ENCODE data around the gene SPG21. TPM values are rescaled to one million over a fixed set of nuclear protein-coding genes. Genes with fewer than 3 reads are reported as not detected.

The SPG21 gene
- total RNA-seq, 1 experiment from 2014 or later = 111 TPM

DNA sequence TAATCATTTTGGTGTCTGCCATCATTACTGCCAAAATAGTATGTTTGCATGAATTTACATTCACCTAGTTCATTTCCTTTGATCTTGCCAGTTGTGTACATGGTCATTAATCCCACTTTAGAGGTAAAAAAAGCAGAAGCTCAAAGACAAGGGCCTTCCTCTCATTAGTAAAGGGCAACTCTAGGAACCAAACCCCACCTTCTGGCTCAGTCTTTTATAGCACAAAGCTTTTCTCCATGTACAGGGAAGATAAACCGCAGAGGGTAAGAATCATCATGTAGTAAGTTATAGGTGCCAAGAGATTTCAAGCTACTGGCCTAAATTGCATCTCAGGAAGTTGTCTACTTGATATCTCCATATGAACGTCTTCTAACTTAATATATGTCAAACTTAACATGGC lies 19.3 kb upstream of the SPG21 start:
- no peak overlapping the region for H2AFZ ChIP-seq (ENCODE audit: low read length)
- H3K36me3 ChIP-seq (ENCODE audit: insufficient read depth, low read length) = peaks cover 31% of the 10 kb centered on the region
- no peaks in the 10 kb centered on the region for H3K9me2 ChIP-seq (replicated peaks; ENCODE audit: insufficient read depth, low read length)
- H4K20me1 ChIP-seq (ENCODE audit: insufficient read depth, low read depth, low read length) = no peaks in the 10 kb centered on the region
- H3K4me3 ChIP-seq (ENCODE audit: low read length) = no peak overlapping the region
- no peaks in the 10 kb centered on the region for H3K79me2 ChIP-seq (ENCODE audit: low read length)
- H3K9me3 ChIP-seq (ENCODE audit: low read length) = peaks cover 4% of the 10 kb centered on the region; the same call in 1 of the 2 replicates
- DNase-seq = peak; percentile 67
- H3K27ac ChIP-seq (ENCODE audit: low read length) = no peak overlapping the region
- H3K9ac ChIP-seq (ENCODE audit: low read length) = no peak overlapping the region
- H3K4me1 ChIP-seq (ENCODE audit: low read length) = 0 out of 2 replicates have a peak, but pooled peaks cover 3% of the 10 kb centered on the region
- no peaks in the 10 kb centered on the region for H3K27me3 ChIP-seq (ENCODE audit: low read length)
- H3K4me2 ChIP-seq (ENCODE audit: low read depth, low read length, poor library complexity, severe bottlenecking) = no peak overlapping the region

DNA sequence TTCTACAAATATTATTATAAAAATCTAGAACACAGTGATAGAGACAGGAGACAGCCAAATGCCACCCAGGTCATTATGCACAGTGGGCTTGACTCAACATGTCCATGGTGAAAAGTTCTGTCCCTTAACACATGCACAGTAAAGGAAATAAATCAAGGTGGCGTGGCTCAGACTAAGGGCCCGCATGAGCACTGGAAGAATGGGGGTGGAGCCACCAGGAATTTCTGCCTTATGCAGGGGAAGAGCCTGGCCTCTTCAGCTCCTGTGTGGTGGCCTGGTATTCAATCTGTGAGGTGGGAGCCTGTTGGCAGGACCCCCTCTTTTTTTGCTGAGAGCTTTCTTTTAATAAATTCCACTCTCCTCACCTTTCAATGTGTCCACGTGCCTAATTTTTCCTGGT lies 17.2 kb upstream of the SPG21 start:
- no peaks in the 10 kb centered on the region for H4K20me1 ChIP-seq (ENCODE audit: insufficient read depth, low read depth, low read length)
- H3K9ac ChIP-seq (ENCODE audit: low read length) = no peak overlapping the region
- no peak overlapping the region for H3K4me3 ChIP-seq (ENCODE audit: low read length)
- DNase-seq = no peak
- H2AFZ ChIP-seq (ENCODE audit: low read length) = no peak overlapping the region
- H3K27me3 ChIP-seq (ENCODE audit: low read length) = no peaks in the 10 kb centered on the region
- 0 out of 2 replicates have a peak, but pooled peaks cover 3% of the 10 kb centered on the region for H3K4me1 ChIP-seq (ENCODE audit: low read length)
- peaks cover 16% of the 10 kb centered on the region; the same call in 1 of the 2 replicates for H3K36me3 ChIP-seq (ENCODE audit: insufficient read depth, low read length)
- H3K79me2 ChIP-seq (ENCODE audit: low read length) = no peaks in the 10 kb centered on the region
- H3K9me2 ChIP-seq (replicated peaks; ENCODE audit: insufficient read depth, low read length) = no peaks in the 10 kb centered on the region
- H3K9me3 ChIP-seq (ENCODE audit: low read length) = no peaks in the 10 kb centered on the region
- no peak overlapping the region for H3K4me2 ChIP-seq (ENCODE audit: low read depth, low read length, poor library complexity, severe bottlenecking)
- H3K27ac ChIP-seq (ENCODE audit: low read length) = no peak overlapping the region

DNA sequence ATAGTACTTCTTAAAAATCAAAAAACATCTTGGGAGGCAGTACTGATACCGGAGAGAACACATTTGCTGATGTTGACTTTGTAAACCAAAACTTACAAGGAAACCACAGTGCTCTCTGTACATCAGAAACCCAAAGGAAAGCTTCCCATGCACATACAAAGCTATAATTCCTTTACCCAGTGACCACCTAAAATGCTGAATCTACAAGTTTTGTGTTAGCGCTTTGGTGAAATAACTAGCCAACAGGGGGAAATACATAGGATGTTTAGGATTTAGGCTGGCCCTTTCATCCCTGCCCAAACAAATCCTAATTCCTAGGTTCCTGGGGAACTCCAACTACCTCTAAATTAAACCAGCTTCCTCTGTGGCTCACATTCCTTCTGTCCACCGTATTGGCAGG lies 15.3 kb upstream of the SPG21 start:
- no peak overlapping the region for H3K9ac ChIP-seq (ENCODE audit: low read length)
- no peaks in the 10 kb centered on the region for H4K20me1 ChIP-seq (ENCODE audit: insufficient read depth, low read depth, low read length)
- H3K9me3 ChIP-seq (ENCODE audit: low read length) = no peaks in the 10 kb centered on the region
- H3K79me2 ChIP-seq (ENCODE audit: low read length) = no peaks in the 10 kb centered on the region
- H3K9me2 ChIP-seq (replicated peaks; ENCODE audit: insufficient read depth, low read length) = no peaks in the 10 kb centered on the region
- peaks cover 9% of the 10 kb centered on the region; the same call in 1 of the 2 replicates for H3K36me3 ChIP-seq (ENCODE audit: insufficient read depth, low read length)
- no peak overlapping the region for H3K4me2 ChIP-seq (ENCODE audit: low read depth, low read length, poor library complexity, severe bottlenecking)
- H3K27me3 ChIP-seq (ENCODE audit: low read length) = no peaks in the 10 kb centered on the region
- no peaks in the 10 kb centered on the region for H3K4me1 ChIP-seq (ENCODE audit: low read length)
- no peak for DNase-seq
- H3K27ac ChIP-seq (ENCODE audit: low read length) = no peak overlapping the region
- no peak overlapping the region for H3K4me3 ChIP-seq (ENCODE audit: low read length)
- H2AFZ ChIP-seq (ENCODE audit: low read length) = no peak overlapping the region

DNA sequence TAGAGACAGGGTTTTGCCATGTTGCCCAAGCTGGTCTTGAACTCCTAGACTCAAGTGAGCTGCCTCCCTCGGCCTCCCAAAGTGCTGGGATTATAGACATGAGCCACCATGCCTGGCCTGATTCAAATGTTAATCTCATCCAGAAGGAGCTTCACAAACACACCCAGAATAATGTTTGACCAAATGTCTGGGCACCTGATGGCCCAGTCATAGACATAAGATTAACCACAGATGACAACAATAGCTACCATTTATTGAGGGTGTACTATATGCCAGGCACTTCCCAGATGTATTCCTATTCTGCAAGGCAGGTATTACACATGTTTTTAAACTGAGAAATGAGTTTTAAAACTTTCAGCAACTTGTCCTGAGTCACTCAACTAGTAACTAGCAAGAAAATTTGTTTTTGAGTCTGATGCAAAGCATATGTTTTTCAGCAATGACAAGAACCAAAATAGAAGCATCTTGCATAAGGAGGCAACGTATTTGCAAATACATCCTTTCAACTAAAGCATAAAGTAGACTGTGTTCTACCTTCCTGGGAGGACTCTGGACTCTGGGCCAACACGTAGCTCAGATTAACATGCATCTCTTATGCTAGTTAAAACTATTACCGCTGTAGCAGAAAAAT lies 8.1 kb upstream of the SPG21 start:
- H3K9ac ChIP-seq (ENCODE audit: low read length) = no peak overlapping the region
- no peak for DNase-seq
- H3K27ac ChIP-seq (ENCODE audit: low read length) = no peak overlapping the region
- H3K36me3 ChIP-seq (ENCODE audit: insufficient read depth, low read length) = no peaks in the 10 kb centered on the region
- no peaks in the 10 kb centered on the region for H3K27me3 ChIP-seq (ENCODE audit: low read length)
- no peak overlapping the region for H3K4me3 ChIP-seq (ENCODE audit: low read length)
- H2AFZ ChIP-seq (ENCODE audit: low read length) = no peak overlapping the region
- H3K9me2 ChIP-seq (replicated peaks; ENCODE audit: insufficient read depth, low read length) = no peaks in the 10 kb centered on the region
- H3K4me2 ChIP-seq (ENCODE audit: low read depth, low read length, poor library complexity, severe bottlenecking) = no peak overlapping the region
- H3K79me2 ChIP-seq (ENCODE audit: low read length) = no peaks in the 10 kb centered on the region
- no peaks in the 10 kb centered on the region for H4K20me1 ChIP-seq (ENCODE audit: insufficient read depth, low read depth, low read length)
- no peaks in the 10 kb centered on the region for H3K9me3 ChIP-seq (ENCODE audit: low read length)
- no peaks in the 10 kb centered on the region for H3K4me1 ChIP-seq (ENCODE audit: low read length)

DNA sequence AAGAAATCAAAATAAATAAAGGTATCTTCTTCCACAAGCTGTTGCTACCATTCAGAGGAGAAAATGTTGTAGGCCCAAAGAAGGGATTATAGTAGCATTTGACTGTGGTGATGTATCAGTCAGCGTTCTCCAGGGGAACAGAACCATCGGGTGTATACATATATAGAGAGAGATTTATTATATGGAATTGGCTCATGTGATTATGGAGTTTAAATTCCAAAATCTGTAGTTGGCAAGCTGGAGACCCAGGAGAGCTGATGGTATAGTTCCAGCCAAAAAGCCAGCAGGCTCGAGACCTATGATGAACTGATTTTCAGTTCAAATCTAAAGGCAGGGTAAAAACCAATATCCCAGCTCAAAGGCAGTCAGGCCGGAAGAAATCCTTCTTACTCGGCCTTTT lies 7.4 kb upstream of the SPG21 start:
- Histone ChIP-seq H3K4me2 (ENCODE audit: low read depth, low read length, poor library complexity, severe bottlenecking) (no peak overlapping the region), H3K27ac (ENCODE audit: low read length) (no peak overlapping the region), H3K9me2 (replicated peaks; ENCODE audit: insufficient read depth, low read length) (no peaks in the 10 kb centered on the region), H3K4me1 (ENCODE audit: low read length) (no peaks in the 10 kb centered on the region), H2AFZ (ENCODE audit: low read length) (no peak overlapping the region), H3K4me3 (ENCODE audit: low read length) (no peak overlapping the region), H3K36me3 (ENCODE audit: insufficient read depth, low read length) (no peaks in the 10 kb centered on the region), H3K79me2 (ENCODE audit: low read length) (no peaks in the 10 kb centered on the region), H3K9me3 (ENCODE audit: low read length) (no peaks in the 10 kb centered on the region), H4K20me1 (ENCODE audit: insufficient read depth, low read depth, low read length) (no peaks in the 10 kb centered on the region), H3K9ac (ENCODE audit: low read length) (no peak overlapping the region), H3K27me3 (ENCODE audit: low read length) (no peaks in the 10 kb centered on the region)
- no peak for DNase-seq

DNA sequence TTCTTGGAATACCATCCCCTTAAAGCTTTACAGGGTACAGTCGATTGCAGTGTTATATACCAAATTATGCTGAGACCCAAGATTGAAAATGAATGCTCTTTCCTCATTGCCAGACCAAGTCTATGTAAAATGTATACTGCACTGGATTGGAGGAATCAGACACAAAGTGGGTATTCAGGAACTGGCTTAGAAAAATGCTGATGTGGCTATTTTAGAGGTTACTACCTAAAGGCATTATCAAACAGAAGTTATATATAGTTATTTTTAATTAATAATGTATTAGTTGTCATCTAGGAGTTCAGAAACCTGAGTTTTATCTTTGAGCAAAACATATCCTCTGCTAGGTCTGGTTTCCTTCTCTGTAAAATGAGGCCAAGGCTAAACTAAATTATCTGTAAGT lies 3.6 kb upstream of the SPG21 start:
- Histone ChIP-seq H4K20me1 (ENCODE audit: insufficient read depth, low read depth, low read length) (no peaks in the 10 kb centered on the region), H2AFZ (ENCODE audit: low read length) (no peak overlapping the region)

DNA sequence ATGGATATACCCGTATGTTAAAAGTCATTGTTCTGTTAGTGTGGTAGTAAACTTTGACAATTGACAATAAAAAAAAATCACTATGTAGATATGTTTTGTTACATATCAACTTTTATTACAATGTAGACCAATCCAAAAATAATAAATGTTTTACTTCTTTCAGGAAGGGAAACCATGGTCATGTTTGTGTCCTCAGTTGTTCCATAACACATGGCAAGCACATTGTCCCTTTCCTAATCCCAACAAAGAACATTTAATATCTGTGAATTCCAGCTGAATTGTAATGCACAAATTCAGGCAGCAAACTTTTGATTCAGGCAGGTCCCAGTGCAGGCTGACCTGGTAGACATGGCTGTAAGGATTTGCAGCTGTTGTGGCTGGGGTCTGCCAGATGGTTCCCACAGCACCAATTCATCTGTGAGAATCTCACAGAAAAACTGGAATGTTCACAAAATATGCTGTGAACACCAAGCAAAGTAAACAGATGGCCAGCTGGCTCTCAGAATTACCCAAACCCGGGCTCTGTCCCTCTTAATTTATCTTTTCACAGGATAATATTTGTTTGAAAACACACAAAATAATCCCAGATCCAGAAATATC lies 1.9 kb upstream of the SPG21 start:
- no peak for DNase-seq
- no peak overlapping the region for H3K4me2 ChIP-seq (ENCODE audit: low read depth, low read length, poor library complexity, severe bottlenecking)
- no peaks in the 10 kb centered on the region for H3K9me2 ChIP-seq (replicated peaks; ENCODE audit: insufficient read depth, low read length)
- H3K36me3 ChIP-seq (ENCODE audit: insufficient read depth, low read length) = peaks cover 7% of the 10 kb centered on the region; the same call in 1 of the 2 replicates
- no peaks in the 10 kb centered on the region for H3K9me3 ChIP-seq (ENCODE audit: low read length)
- no peak overlapping the region for H3K27ac ChIP-seq (ENCODE audit: low read length)
- no peaks in the 10 kb centered on the region for H3K27me3 ChIP-seq (ENCODE audit: low read length)
- H3K9ac ChIP-seq (ENCODE audit: low read length) = no peak overlapping the region
- peaks cover 25% of the 10 kb centered on the region for H3K4me1 ChIP-seq (ENCODE audit: low read length)
- H4K20me1 ChIP-seq (ENCODE audit: insufficient read depth, low read depth, low read length) = no peaks in the 10 kb centered on the region
- H3K79me2 ChIP-seq (ENCODE audit: low read length) = peaks cover 29% of the 10 kb centered on the region
- H2AFZ ChIP-seq (ENCODE audit: low read length) = no peak overlapping the region
- H3K4me3 ChIP-seq (ENCODE audit: low read length) = no peak overlapping the region

More for the DNA sequence above, 3.6 kb upstream of the SPG21 start:
- Histone ChIP-seq H3K79me2 (ENCODE audit: low read length) (peaks cover 13% of the 10 kb centered on the region), H3K4me1 (ENCODE audit: low read length) (peaks cover 12% of the 10 kb centered on the region), H3K4me3 (ENCODE audit: low read length) (no peak overlapping the region), H3K9ac (ENCODE audit: low read length) (no peak overlapping the region), H3K9me3 (ENCODE audit: low read length) (no peaks in the 10 kb centered on the region), H3K27ac (ENCODE audit: low read length) (no peak overlapping the region), H3K4me2 (ENCODE audit: low read depth, low read length, poor library complexity, severe bottlenecking) (no peak overlapping the region), H3K9me2 (replicated peaks; ENCODE audit: insufficient read depth, low read length) (no peaks in the 10 kb centered on the region), H3K36me3 (ENCODE audit: insufficient read depth, low read length) (no peaks in the 10 kb centered on the region), H3K27me3 (ENCODE audit: low read length) (no peaks in the 10 kb centered on the region)
- DNase-seq = no peak

DNA sequence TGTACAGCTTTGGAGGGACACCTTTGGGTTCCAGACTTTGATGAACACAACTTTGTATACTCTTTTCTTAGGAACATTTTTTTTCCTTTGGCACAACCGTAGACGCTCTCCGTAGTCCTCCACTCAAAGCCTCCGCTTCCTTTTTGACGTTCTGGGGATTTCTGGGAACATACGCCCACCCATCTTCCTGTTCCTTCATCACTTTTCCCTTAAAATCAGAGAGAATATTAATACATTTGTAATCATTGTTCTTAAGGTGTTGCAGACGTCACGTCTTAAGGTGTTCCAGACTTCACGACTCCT lies 405 bp upstream of the SPG21 start:
- Histone ChIP-seq H3K9me3 (ENCODE audit: low read length) (no peaks in the 10 kb centered on the region), H3K4me2 (ENCODE audit: low read depth, low read length, poor library complexity, severe bottlenecking) (peak overlapping the region; percentile 99), H3K27me3 (ENCODE audit: low read length) (no peaks in the 10 kb centered on the region), H3K4me3 (ENCODE audit: low read length) (peak overlapping the region; percentile 85), H3K27ac (ENCODE audit: low read length) (peak overlapping the region; percentile 73), H2AFZ (ENCODE audit: low read length) (peak overlapping the region; percentile 78; the same call in 1 of the 2 replicates), H3K79me2 (ENCODE audit: low read length) (peaks cover 42% of the 10 kb centered on the region), H3K9ac (ENCODE audit: low read length) (peak overlapping the region; percentile 96), H4K20me1 (ENCODE audit: insufficient read depth, low read depth, low read length) (no peaks in the 10 kb centered on the region), H3K9me2 (replicated peaks; ENCODE audit: insufficient read depth, low read length) (no peaks in the 10 kb centered on the region), H3K4me1 (ENCODE audit: low read length) (peaks cover 36% of the 10 kb centered on the region), H3K36me3 (ENCODE audit: insufficient read depth, low read length) (peaks cover 7% of the 10 kb centered on the region; the same call in 1 of the 2 replicates)
- DNase-seq = no peak

All from Karpas-422 (cell line).